Measurements from ENCODE around the gene RIN1.
A peak's percentile ranks its signal among the peaks of the same experiment; 100 is the strongest.
"Not testable (repeated sequence)": the region's sequence is repeated elsewhere in the genome, so short reads cannot be mapped to it uniquely, and the experiment has no call there.

RIN1 gene

GRCh38 chr11:66333896-66334604 lies 2.2 kb downstream of the RIN1 start:
- DNase-seq, result no peak

GRCh38 chr11:66333220-66333877 lies 2.9 kb downstream of the RIN1 start:
- no peak for DNase-seq

- no peak for DNase-seq
Measured at GRCh38 chr11:66332371-66333219, 3.6 kb downstream of the RIN1 start.

GRCh38 chr11:66331542-66332370 lies 4.5 kb downstream of the RIN1 start:
- DNase-seq, result no peak

GRCh38 chr11:66330931-66331330 lies 5.3 kb downstream of the RIN1 start:
- no peak for DNase-seq

- DNase-seq, result no peak
Measured at GRCh38 chr11:66329165-66329673, 7.0 kb downstream of the RIN1 start.

GRCh38 chr11:66328302-66329144 lies 7.7 kb downstream of the RIN1 start:
- peak; percentile 79 for DNase-seq

- no peak for DNase-seq
Measured at GRCh38 chr11:66328031-66328301, 8.3 kb downstream of the RIN1 start.

GRCh38 chr11:66327171-66328030 lies 8.8 kb downstream of the RIN1 start:
- DNase-seq, result no peak

- DNase-seq, result no peak
Measured at GRCh38 chr11:66326261-66327111, 9.7 kb downstream of the RIN1 start.

- DNase-seq, result no peak
Measured at GRCh38 chr11:66325263-66325671, 11.0 kb downstream of the RIN1 start.

GRCh38 chr11:66324664-66325063 lies 11.6 kb downstream of the RIN1 start:
- DNase-seq, result no peak

GRCh38 chr11:66323684-66324083 lies 12.6 kb downstream of the RIN1 start:
- no peak for DNase-seq

GRCh38 chr11:66322732-66323427 lies 13.4 kb downstream of the RIN1 start:
- no peak for DNase-seq

- DNase-seq, result no peak
Measured at GRCh38 chr11:66321606-66322005, 14.6 kb downstream of the RIN1 start.

- DNase-seq, result not testable (repeated sequence)
Measured at GRCh38 chr11:66320748-66321147, 15.5 kb downstream of the RIN1 start.

- DNase-seq, result not testable (repeated sequence)
Measured at GRCh38 chr11:66320289-66320688, 15.9 kb downstream of the RIN1 start.

- no peak for DNase-seq
Measured at GRCh38 chr11:66318600-66318970, 17.6 kb downstream of the RIN1 start.

All from midbrain (tissue), 1 donor.